Esophagus (tissue), 2 donors: ENCODE measurements around the gene OR4C3. TPM values are rescaled to one million over a fixed set of nuclear protein-coding genes. Genes with fewer than 3 reads are reported as not detected.
"Not testable (repeated sequence)": the region's sequence is repeated elsewhere in the genome, so short reads cannot be mapped to it uniquely, and the experiment has no call there.

Experiments used
- H3K27ac ChIP-seq, 2 donors: one replicate each; pipeline ENCODE4 v1.5.1; 2013; ENCODE audit warnings: low read depth in 2 of 2, mild to moderate bottlenecking in 2 of 2, inconsistent platforms in 1 of 2, low read length in 1 of 2, moderate library complexity in 1 of 2
- H3K27me3 ChIP-seq, 2 donors: one replicate each; pipeline ENCODE4 v1.6.1; 2013; ENCODE audit warnings: low read length in 2 of 2, control low read depth in 1 of 2, mild to moderate bottlenecking in 1 of 2; ENCODE audit not compliant: insufficient read depth in 2 of 2, control insufficient read depth in 1 of 2
- H3K36me3 ChIP-seq, 2 donors: one replicate each; pipeline ENCODE4 v1.6.1; 2013; ENCODE audit warnings: low read length in 1 of 2; ENCODE audit not compliant: control insufficient read depth in 2 of 2, insufficient read depth in 2 of 2
- H3K4me1 ChIP-seq, 2 donors: one replicate each; pipeline ENCODE4 v1.6.1; 2013; ENCODE audit warnings: low read length in 1 of 2; ENCODE audit not compliant: control insufficient read depth in 2 of 2, insufficient read depth in 2 of 2
- H3K4me3 ChIP-seq, 2 donors: one replicate each; pipeline ENCODE4 v1.5.1; 2013; ENCODE audit warnings: low read length in 2 of 2, mild to moderate bottlenecking in 2 of 2, low read depth in 1 of 2, moderate library complexity in 1 of 2
- H3K9me3 ChIP-seq, 2 donors: one replicate each; pipeline ENCODE4 v1.6.1; 2013; ENCODE audit warnings: mild to moderate bottlenecking in 2 of 2, low read depth in 1 of 2, low read length in 1 of 2, moderate library complexity in 1 of 2; ENCODE audit not compliant: control insufficient read depth in 2 of 2, insufficient read depth in 1 of 2
- WGBS, 2 donors: extraction: QIAGEN DNeasy Blood & Tissue Kit; methylation state at CpG; one replicate each; pipeline ENCODE4 v1.1.7; 2013; 5-methylcytosine and 5-hydroxymethylcytosine counted together
- polyA plus RNA-seq, 2 donors: library from polyadenylated mRNA; stranded (reverse); fragments of 200-250 nt; gene quantifications; one replicate each; pipeline ENCODE4 v1.2.3, GENCODE V29; 2013
- donor health status: healthy with polysubstance abuse.
- donor health status: Bipolar disorder and iron deficiency.

Gene OR4C3
- polyA plus RNA-seq: not detected

DNA sequence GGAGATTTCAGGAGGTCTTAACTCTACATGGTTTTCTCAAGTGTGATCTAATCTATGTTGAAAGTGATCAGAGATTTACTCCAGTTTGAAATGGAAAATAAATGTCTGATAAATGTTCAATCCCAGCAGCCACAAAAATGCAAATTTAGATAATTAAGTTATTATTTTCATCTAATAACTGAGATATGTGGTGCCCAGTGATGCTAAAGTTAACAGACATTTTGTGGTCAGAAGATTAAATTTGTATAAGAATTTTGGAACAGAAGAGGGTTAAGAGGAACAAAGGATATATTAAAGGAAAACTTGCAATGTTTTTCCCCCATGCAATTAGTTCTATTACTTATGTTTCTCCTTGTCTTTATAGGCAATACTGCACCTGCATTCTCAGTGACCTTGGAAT is at the start of gene OR4C3:
OR4C3 (plus strand) TSS at position 301 of the 400 bp plus-strand sequence. CDS start 102 bp downstream, outside the sequence.
- H3K4me1 ChIP-seq, H3K36me3 ChIP-seq, H3K27ac ChIP-seq, H3K4me3 ChIP-seq, H3K27me3 ChIP-seq, H3K9me3 ChIP-seq: not testable (repeated sequence)

- Histone ChIP-seq H3K27ac (no peak within 1 kb of the TSS), H3K4me1 (no peaks in the 10 kb centered on the region), H3K27me3 (no peaks in the 10 kb centered on the region), H3K4me3 (no peak within 1 kb of the TSS), H3K9me3 (no peaks in the 10 kb centered on the region), H3K36me3 (no peaks in the 10 kb centered on the region)
- 57 to 74% methylated on average over 1 of the region's 1 CpG for WGBS, 2 donors
Measured at GRCh38 chr11:48305923-48306322, 18.8 kb upstream of the OR4C3 start, which contains the start of gene OR4S1. Gene OR4S1, plus strand, starts transcription at chr11:48306223. Its CDS starts 0 bp downstream, at chr11:48306223.

DNA sequence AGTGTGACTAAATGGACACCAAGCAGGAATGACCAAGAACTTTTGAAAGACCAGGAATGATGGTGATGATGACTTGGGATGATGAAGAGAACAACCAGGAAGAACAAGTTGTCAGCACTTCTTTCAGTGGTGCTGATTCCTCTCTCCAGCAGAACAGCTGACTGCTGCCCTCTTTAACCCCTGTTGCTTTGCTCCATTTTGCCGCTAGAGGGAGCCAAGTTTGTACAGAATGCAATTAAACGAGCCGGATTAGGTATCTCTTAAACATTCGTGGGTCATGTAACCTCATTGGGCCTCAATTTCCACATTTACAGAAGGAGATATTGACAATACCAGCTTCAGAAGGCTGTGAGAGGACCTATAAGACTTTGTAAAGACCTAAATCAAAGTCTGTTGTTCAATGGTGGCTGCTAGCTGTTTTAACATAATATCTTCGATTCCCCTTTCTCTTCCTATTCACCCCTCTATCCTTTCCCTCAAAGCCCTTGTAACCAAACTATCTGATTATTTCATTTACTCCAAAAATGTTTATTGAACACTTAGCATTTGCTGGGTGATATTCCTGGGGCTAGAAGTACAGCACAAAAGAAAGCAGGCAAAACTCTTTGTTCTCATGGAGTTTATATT is 16.8 kb upstream of the OR4C3 start:
- no peaks in the 10 kb centered on the region for H3K4me1 ChIP-seq
- H3K36me3 ChIP-seq: no peaks in the 10 kb centered on the region
- H3K27me3 ChIP-seq: no peaks in the 10 kb centered on the region
- H3K27ac ChIP-seq: no peak overlapping the region
- no peak overlapping the region for H3K4me3 ChIP-seq
- 20 to 24% methylated on average over 5 of the region's 5 CpGs for WGBS, 2 donors
- no peaks in the 10 kb centered on the region for H3K9me3 ChIP-seq

GRCh38 chr11:48313590-48313989 is 11.1 kb upstream of the OR4C3 start:
- H3K9me3 ChIP-seq, H3K4me3 ChIP-seq, H3K4me1 ChIP-seq, H3K36me3 ChIP-seq, H3K27me3 ChIP-seq, H3K27ac ChIP-seq: not testable (repeated sequence)
- 63 to 73% methylated on average over 2 of the region's 2 CpGs for WGBS, 2 donors

DNA sequence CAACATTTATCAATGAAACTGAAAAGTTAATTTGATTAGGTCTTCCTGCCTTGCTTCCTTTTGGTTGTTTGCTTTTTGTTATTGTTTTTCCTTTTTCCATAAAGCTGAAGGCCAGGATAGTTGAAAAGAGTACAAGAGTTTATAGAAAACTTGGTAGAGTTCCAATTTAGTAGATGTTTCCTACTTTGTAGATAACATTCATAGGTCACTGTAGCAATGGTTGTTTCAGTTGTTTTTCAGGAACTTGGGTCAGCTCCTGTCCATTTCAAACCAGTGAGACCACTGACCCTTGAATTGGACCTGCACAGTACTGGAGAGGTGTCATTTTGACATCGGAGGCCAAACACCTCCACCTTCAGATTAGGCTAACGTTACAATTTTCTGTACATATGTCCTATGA is 4.9 kb upstream of the OR4C3 start:
- not testable (repeated sequence) for H3K4me1 ChIP-seq, H3K27ac ChIP-seq, H3K4me3 ChIP-seq, H3K36me3 ChIP-seq, H3K9me3 ChIP-seq, H3K27me3 ChIP-seq
- 72 to 79% methylated on average over 2 of the region's 2 CpGs for WGBS, 2 donors

GRCh38 chr11:48341466-48341865 is 16.7 kb downstream of the OR4C3 start:
- no peak overlapping the region for H3K4me3 ChIP-seq

GRCh38 chr11:48342505-48342904 is 17.8 kb downstream of the OR4C3 start:
- WGBS, 2 donors: 54 to 62% methylated on average over 2 of the region's 2 CpGs
- H3K4me1 ChIP-seq, H3K36me3 ChIP-seq, H3K9me3 ChIP-seq, H3K27me3 ChIP-seq, H3K4me3 ChIP-seq, H3K27ac ChIP-seq: not testable (repeated sequence)

More at GRCh38 chr11:48341466-48341865, 16.7 kb downstream of the OR4C3 start:
- Histone ChIP-seq H3K36me3 (no peaks in the 10 kb centered on the region), H3K4me1 (no peaks in the 10 kb centered on the region), H3K27ac (no peak overlapping the region), H3K9me3 (peaks cover 0 to 3% of the 10 kb centered on the region in 2 donors), H3K27me3 (no peaks in the 10 kb centered on the region)
- WGBS, 2 donors: 34 to 47% methylated on average over 2 of the region's 2 CpGs

DNA sequence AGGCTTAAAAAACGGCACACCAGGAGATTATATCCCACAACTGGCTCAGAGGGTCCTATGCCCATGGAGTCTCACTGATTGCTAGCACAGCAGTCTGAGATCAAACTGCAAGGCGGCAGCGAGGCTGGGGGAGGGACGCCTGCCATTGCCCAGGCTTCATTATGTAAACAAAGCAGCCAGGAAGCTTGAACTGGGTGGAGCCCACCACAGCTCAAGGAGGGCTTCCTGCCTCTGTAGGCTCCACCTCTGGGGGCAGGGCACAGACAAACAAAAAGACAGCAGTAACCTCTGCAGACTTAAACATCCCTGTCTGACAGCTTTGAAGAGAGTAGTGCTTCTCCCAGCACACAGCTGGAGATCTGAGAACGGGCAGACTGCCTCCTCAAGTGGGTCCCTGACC is 21.6 kb downstream of the OR4C3 start:
- H3K4me3 ChIP-seq: not testable (repeated sequence)
- 73 to 74% methylated on average over 5 of the region's 5 CpGs for WGBS, 2 donors

GRCh38 chr11:48354013-48354412 is 29.3 kb downstream of the OR4C3 start:
- H3K27me3 ChIP-seq: no peaks in the 10 kb centered on the region
- H3K9me3 ChIP-seq: peaks cover 0 to 7% of the 10 kb centered on the region in 2 donors
- H3K27ac ChIP-seq: no peak overlapping the region
- H3K4me1 ChIP-seq: no peaks in the 10 kb centered on the region
- no peaks in the 10 kb centered on the region for H3K36me3 ChIP-seq
- WGBS, 2 donors: 91 to 94% methylated on average over 4 of the region's 4 CpGs
- no peak overlapping the region for H3K4me3 ChIP-seq

More for the DNA sequence above, 21.6 kb downstream of the OR4C3 start:
- H3K27ac ChIP-seq, H3K4me1 ChIP-seq, H3K27me3 ChIP-seq, H3K36me3 ChIP-seq, H3K9me3 ChIP-seq: not testable (repeated sequence)

- H3K9me3 ChIP-seq: peaks cover 0 to 7% of the 10 kb centered on the region in 2 donors
- no peak overlapping the region for H3K27ac ChIP-seq
- WGBS, 2 donors: 91 to 97% methylated on average over 1 of the region's 1 CpG
Measured at GRCh38 chr11:48354677-48355076, 30.0 kb downstream of the OR4C3 start.

More at GRCh38 chr11:48354677-48355076, 30.0 kb downstream of the OR4C3 start:
- Histone ChIP-seq H3K4me1 (no peaks in the 10 kb centered on the region), H3K27me3 (no peaks in the 10 kb centered on the region), H3K36me3 (no peaks in the 10 kb centered on the region), H3K4me3 (no peak overlapping the region)
